OCI-M2 (cell line): ENCODE measurements around the gene AKT1S1.

Experiments used
- DNase-seq: peaks from one replicate; lab custom pipeline; 2025; ENCODE audit not compliant: unreplicated experiment; lab: John Stamatoyannopoulos, UW

Gene AKT1S1

GRCh38 chr19:49855277-49855675 is 21.9 kb downstream of the AKT1S1 start:
- DNase-seq = no peak

- DNase-seq = no peak
Observed at GRCh38 chr19:49854378-49855263, 22.5 kb downstream of the AKT1S1 start.

- no peak for DNase-seq
Observed at GRCh38 chr19:49853852-49854377, 23.2 kb downstream of the AKT1S1 start.

- no peak for DNase-seq
Observed at GRCh38 chr19:49852631-49853126, 24.5 kb downstream of the AKT1S1 start.

GRCh38 chr19:49851456-49852259 is 25.5 kb downstream of the AKT1S1 start:
- DNase-seq = no peak

- DNase-seq = peak; percentile 88
Observed at GRCh38 chr19:49850487-49851342, 26.4 kb downstream of the AKT1S1 start, which contains the start of gene PTOV1. Gene PTOV1, plus strand, starts transcription at chr19:49851159.

GRCh38 chr19:49850221-49850486 is 27.0 kb downstream of the AKT1S1 start:
- no peak for DNase-seq

GRCh38 chr19:49849433-49850220 is 27.5 kb downstream of the AKT1S1 start:
- no peak for DNase-seq

GRCh38 chr19:49848938-49849337 is 28.2 kb downstream of the AKT1S1 start:
- DNase-seq = no peak

- no peak for DNase-seq
Observed at GRCh38 chr19:49847731-49848696, 29.1 kb downstream of the AKT1S1 start.

- DNase-seq = no peak
Observed at GRCh38 chr19:49846408-49846807, 30.7 kb downstream of the AKT1S1 start.

- no peak for DNase-seq
Observed at GRCh38 chr19:49845414-49845813, 31.7 kb downstream of the AKT1S1 start.

- no peak for DNase-seq
Observed at GRCh38 chr19:49844138-49845095, 32.7 kb downstream of the AKT1S1 start.

GRCh38 chr19:49843265-49843664 is 33.9 kb downstream of the AKT1S1 start:
- DNase-seq = no peak

GRCh38 chr19:49840736-49841249 is 36.4 kb downstream of the AKT1S1 start:
- no peak for DNase-seq

- DNase-seq = no peak
Observed at GRCh38 chr19:49840321-49840720, 36.8 kb downstream of the AKT1S1 start.

GRCh38 chr19:49839713-49840112 is 37.4 kb downstream of the AKT1S1 start:
- no peak for DNase-seq
